Stimulated activated CD4-positive, alpha-beta T cell treated with anti-CD3 and anti-CD28 coated beads, TNF-alpha, amount 100 ng/mL, for 4 hours (primary cell): Measurements from ENCODE around the gene LRBA.
"Not testable (repeated sequence)": the region's sequence is repeated elsewhere in the genome, so short reads cannot be mapped to it uniquely, and the experiment has no call there.

Experiments
- DNase-seq, 3 experiments: peaks; one replicate each; pipeline ENCODE4 v3.0.0-alpha.2; 2020; ENCODE audit warnings: low read depth in 3 of 3

The LRBA gene

DNA sequence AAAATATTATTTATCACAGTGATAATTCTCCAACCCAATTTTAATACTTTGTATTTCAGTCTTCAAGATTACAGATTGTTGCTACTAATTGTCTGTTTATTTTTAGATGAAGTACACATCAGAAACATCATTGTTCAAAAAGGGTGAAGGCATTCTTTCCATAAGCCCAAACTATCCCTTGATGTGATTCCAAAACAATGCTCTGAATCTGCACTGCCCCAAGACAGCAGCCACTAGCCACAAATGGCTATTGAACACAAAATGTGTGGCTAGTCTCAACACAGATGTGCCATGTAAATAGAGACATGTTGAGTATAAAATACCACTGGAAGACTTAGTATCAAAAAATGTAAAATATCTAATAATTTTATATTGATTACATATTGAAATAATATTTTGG is 583.9 kb downstream of the LRBA start:
- DNase-seq: no peak

DNA sequence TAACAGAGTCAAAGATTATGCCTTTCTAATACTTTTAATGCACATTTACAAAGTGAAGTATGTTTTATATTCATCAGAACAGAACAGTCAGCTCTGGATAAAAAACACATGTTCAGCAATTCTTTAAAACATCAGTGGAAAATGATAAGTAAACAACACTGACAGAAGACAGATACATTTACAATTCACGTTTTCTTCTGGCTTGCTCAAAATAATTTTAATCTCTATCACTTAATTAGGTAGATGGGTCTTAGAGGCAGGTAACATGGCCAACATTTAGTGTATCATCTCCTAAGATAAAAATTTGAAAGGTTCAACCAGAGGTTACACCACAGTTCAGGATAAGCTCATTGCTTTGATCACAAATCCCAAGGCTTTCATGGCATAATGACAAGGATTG is 589.9 kb downstream of the LRBA start:
- DNase-seq: no peak

DNA sequence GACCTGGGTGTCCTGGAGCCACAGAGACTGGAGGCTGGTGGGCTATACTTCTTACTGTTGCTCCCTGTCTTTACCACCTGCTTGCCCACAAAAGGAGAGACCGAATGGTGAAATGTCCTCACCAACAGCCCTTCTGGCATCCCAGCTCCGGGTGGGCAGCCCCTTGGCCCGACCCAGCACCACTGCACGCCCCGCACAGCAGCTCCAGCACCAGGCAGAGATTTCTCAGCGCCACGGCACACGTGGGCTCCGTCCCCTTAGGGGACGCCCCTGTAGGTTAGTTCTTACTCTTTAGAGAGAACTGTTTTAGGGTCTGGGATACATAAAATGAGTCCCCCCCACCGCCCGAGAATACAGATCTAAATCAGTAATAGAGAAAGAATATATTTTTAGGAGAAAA is 591.6 kb downstream of the LRBA start:
- no peak for DNase-seq

DNA sequence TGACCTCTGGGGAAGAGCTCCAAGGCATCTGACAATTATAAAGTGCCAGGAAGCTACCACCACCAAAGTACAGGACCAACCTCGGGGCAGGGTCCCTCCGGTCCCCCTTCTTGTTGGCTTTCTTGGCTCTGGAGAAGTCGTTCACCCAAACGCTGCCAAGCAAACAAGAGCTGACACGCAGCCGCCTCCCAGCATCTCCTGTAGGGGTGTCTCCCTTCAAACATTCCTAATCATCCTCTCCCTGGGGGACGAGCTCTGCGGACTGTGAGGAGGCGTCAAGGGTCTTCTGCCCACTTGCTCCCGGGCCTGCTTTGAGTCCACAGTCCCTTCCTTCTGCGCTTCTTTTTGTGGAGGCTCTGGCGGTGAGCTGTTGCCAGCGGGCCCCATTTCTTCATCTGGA is 592.0 kb downstream of the LRBA start:
- no peak for DNase-seq

DNA sequence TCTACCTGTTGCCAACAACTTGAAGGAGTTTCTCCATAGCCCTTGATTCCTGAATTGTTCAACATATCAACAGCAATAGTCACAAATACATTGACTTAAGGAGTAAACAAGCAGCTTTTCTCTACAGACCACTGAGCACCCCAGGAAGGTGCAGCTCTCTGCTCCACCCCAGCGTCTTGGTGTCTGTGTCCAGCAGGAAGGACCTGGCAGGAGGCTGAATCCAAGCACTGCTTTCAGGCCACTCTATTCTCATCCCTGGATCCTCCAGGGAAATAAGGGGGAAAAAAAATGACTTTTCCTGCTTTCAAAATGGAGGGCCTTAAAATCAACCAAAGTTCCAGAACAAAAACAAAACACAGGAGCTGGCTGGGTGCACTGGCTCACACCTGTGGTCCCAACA is 593.5 kb downstream of the LRBA start:
- no peak for DNase-seq

DNA sequence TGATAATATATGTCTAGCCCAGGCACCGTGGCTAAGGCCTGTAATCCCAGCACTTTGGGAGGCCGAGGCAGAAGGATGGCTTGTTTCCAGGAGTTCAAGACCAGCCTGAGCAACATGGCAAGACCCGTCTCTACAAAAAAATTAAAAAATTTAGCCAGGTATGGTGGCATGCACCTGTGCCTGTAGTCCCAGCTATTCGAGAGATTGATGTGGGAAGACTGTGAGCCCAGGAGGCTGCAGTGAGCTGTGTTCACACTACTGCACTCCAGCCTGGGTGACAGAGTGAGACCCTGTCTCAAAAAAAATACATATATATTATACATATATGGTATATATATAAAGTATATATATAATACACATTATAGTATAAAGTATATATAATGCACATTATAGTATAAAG is 595.1 kb downstream of the LRBA start:
- no peak for DNase-seq

GRCh38 chr4:150418757-150419410 is 596.2 kb downstream of the LRBA start:
- DNase-seq: no peak

DNA sequence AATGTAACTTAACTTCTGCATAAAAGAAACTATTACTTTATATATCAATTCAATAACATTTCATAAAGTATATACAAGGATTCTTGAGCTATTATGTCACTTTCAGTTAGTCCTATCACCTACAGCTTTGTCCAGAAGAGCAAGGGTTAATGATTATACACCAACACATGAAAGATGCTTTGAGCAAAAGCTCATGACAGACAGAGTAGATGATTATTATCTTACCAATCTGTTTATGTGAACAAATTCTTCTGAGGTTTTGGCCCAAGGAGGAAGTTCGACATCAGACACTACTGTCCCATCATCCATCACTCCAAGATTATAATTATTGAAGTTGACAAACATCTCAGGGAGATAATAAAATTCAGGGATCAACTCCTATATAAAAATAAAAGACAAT is 599.9 kb downstream of the LRBA start:
- DNase-seq: no peak

GRCh38 chr4:150411520-150411919 is 603.6 kb downstream of the LRBA start:
- no peak for DNase-seq

- no peak for DNase-seq
These were observed 612.2 kb downstream of the LRBA start for GRCh38 chr4:150402871-150403272.

DNA sequence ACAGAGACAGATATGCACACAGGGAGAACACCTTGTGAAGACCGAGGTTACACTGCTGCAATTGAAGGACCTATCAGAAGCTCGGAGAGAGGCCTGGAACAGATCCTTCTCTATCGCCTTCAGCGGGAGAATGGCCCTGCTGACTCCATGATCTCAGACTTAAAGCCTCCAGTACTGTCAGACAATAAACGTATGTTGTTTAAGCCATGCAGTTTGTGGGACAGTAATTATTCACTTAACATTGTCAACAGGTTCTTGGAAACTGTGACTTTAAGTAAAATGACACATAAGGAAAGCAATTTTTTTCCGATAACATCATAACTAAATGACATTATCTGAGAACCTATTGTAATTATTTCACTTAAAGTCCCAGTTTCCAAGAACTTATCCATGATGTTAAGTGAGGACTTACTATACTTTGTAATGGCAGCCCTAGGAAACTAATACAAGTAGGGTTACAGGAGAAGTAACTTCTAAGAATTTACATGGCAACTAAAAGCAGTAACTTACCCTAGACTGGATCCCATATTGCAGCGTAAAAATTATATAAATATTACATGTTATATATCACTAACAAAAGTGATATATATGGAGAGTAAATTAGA is 613.9 kb downstream of the LRBA start:
- DNase-seq: no peak

DNA sequence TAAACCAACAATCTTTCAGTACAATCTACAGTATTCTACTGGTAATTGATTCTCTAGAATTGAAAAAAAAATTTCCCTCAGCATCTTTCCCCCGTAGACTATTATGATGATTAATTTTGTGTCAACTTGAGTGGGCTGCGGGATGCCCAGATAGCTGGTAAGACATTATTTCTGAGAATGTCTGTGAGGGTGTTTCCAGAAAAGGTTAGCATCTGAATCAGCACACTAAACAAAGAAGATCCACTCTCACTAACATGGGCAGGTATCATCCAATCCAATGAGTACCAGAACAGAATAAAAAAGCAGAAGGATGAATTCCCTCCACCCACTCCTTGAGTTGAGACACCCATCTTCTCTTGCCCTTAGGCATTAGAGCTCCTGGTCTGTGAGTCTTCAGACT is 619.2 kb downstream of the LRBA start:
- DNase-seq: no peak

DNA sequence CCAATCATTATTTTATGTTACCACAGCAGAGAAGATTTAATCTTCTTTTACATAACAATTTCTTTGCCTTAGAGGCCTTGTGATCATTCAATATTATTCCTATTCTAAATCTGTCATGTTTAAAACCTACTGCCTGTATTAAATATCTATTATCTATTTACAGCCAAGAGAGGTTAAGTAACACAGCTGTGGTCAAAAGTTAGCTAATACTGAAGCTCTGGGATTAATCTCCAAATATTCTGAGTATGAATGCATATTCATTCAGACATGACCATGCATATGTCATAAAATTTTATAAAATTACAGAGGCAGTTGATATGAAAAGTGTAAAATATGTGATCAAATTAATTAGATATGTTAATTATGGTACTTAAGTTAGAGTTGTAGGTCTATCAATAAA is 621.0 kb downstream of the LRBA start:
- DNase-seq: no peak

DNA sequence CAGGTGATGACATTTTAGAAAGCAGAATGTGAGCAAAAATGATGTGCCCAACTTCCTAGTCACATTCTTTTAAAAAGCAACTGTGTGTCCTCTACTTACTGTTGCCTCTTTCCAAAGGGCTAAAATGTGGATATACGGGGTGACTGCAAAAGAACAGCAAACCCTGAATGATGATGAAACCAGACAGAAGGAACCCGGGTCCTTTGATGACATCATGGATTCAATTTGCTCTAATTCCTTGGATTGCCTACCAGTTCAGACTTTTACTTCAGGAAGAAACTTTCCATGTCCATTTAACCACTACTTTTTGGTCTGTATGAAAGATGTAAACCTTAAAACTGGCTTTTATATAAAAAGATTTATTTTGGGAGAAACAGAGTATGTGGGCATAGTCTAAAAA is 624.0 kb downstream of the LRBA start:
- no peak for DNase-seq

- no peak for DNase-seq
These were observed 624.6 kb downstream of the LRBA start for GRCh38 chr4:150390531-150390910.

DNA sequence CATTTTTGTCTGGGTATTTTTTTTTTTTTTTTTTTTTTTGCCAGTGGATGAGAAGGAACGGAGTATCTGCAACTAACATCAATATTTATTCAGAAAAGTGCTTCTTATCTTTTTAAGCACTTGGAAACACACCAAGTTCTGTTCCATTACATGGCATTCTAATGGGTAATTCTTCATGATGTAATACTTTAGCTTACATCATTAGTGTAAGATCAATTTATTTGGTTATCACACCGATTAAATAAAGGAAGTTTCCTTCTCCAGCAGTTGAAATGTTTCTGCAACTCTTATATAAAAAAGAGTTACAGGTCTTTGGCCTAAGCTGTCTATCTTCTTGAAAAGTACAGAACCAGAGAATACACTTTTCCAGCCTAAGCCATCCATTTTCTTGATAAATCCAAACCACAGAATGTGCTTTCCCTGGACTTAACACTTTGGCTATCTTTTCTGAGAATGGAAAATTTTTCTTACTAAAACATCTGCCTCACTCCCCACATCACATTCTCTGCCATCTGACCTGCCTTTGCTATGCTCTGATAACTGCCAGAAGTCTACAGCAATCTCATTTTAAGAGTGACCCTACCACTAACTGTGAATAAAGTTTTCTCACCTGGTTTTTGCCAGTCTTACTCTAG is 625.1 kb downstream of the LRBA start:
- DNase-seq: no peak

DNA sequence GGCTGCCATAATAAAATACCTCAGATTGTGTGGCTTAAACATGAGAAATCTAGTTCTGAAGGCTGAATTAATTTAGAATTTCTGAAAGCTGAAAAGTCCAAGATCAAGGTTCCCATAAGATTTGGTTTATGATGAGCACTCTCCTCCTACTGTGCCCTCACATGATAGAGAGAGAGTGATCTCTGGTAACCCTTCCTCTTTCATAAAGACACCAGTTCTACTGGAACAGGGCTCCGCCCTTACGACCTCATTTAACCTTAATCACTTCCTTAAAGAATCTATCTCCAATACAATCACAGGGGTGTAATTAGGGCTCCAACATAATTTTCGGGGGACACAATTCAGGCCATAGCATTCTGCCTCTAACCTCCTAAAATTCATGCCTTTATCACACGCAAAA is 627.1 kb downstream of the LRBA start:
- no peak for DNase-seq

- DNase-seq: not testable (repeated sequence)
These were observed 628.7 kb downstream of the LRBA start for GRCh38 chr4:150386415-150386814.

DNA sequence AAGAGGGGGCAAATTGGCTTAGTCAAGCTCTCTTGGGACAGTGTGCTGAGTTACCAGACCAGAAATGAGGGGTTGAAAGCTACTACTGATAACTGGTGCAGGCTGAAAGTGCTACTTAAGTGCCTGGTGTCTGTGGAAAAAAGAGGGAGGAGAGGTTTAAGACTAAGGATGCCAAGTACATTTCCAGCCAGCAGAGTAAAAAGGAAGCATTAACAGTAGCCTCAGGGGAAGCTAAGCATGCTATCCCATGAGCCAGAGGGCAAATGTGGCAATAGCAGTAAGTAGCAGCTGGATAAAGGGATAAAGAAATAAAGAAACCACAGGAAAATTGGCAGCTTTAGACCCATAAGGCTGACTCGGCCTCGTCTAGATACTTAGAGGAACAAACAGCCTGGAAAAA is 629.5 kb downstream of the LRBA start:
- DNase-seq: no peak

- DNase-seq: no peak
These were observed 630.8 kb downstream of the LRBA start for GRCh38 chr4:150384249-150384648.

- DNase-seq: no peak
These were observed 633.1 kb downstream of the LRBA start for GRCh38 chr4:150382028-150382427.

DNA sequence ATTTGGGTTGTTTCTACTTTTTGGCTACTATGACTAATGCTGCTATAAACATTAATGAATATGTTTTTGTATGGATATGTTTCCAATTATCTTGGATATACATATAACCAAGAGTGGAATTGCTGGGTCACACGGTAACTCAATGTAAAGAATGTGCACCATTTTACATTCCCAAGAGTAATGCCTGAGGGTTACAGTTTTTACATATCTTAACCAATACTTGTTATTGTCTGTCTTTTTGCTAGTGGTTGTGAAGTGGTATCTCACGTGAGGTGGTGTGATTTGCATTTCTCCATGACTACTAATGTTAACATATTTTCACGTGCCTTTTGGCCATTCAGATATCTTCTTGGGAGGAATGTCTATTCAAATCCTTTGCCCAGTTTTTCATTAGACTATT is 633.5 kb downstream of the LRBA start:
- no peak for DNase-seq

DNA sequence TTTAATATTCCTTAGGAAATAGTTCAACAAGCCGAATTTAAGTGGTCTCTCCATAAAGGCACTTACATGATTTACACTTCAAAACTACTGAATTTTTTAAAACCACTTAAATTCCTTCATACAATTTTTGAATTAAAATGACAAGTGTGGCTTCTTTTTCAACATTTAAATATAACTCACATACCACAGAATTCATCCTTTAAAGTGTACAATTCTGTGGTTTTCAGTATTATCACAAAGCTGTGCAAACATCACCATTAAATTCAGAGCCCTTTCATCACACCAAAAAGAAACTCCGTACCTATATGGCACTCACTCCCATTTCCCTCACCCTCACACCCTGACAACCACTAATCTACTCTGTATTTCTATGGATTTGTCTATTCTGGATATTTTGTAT is 634.0 kb downstream of the LRBA start:
- DNase-seq: no peak

DNA sequence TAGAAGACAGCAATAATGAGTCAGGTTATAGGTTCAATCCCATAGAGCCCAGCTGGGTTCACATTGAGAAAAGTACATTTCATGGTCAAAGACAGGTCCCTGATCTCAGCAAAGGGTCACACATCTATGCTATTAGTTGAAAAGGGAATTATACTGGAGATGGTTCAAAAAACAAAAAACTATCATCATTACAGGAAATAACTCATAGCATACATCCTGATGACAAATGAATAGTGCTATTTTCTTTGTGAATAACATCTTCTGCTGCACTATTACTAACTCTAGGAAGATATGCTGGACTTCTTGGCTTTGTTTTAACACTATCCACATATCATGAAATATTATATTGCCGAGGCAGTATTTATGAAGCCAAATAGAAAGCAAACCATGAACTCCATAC is 635.6 kb downstream of the LRBA start:
- DNase-seq: no peak
